Glomerular visceral epithelial cell (primary cell): ENCODE data around the gene SERF1B.
"Not testable (repeated sequence)": the region's sequence is repeated elsewhere in the genome, so short reads cannot be mapped to it uniquely, and the experiment has no call there.

ENCODE experiments used
- DNase-seq: peaks from one replicate; pipeline ENCODE4 v3.0.0-alpha.2; 2016; ENCODE audit errors: extremely low spot score

SERF1B gene

DNA sequence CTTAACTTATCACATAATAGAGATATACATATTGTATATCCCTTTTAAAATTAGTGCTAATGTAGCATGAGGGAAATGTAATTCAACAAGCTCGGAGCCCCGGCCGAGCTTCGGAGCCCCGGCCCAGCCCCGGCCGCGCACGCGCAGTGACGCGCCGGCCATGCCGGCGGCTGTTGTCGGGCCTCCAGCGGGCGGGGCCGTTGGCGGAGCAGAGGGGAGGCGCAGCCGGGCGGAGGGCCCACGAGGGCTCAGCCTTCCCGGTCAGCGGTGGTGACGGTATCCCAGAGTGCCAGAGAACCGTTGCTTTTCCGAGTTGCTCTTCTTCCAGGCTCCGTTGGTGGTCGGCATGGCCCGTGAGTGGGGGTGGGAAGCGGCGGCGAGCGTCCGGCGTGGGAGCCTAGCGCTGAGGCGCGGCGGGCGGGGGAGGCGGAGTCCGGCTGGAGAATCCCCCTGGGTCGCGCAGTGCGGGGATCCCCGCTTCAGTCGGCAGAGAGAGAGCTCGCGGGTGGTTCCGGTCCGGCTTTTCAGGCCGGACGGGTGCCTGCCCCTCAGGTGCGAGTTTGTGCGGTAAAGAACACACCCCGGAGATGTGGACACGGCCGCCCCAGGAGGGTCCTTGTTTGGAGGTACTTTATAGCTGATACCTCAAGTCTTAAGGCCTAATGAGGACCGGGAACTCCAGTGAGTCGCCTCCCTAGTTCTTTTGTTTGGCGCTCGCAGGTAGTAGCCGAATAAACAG, at the start of gene SERF1B:
Gene SERF1B (plus strand): TSS at position 146 of the 739 bp plus-strand sequence. CDS start 201 bp downstream, at position 347.
- DNase-seq, result not testable (repeated sequence)

DNA sequence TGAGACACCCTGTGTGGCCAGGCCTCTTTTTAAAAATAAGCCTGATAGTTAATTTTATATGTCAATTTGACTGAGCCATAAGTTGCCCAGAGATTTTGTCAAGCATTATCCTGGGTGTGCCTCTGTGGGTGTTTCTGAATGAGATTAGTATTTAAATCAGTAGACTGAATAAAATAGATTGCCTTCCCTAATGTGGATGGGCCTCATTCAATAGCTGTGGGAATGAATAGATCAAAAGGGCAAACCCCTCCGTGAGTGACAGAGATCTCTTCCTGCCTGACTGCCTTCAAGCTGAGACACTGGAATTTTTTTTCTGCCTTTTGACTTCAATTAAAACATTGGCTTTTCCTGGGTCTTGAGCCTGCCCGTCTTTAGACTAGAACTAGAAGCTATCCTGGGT, 33.3 kb upstream of the SERF1B start:
- not testable (repeated sequence) for DNase-seq

GRCh38 chr5:69995535-69995934, 29.5 kb upstream of the SERF1B start:
- not testable (repeated sequence) for DNase-seq

GRCh38 chr5:70020660-70021059, 4.4 kb upstream of the SERF1B start:
- not testable (repeated sequence) for DNase-seq

DNA sequence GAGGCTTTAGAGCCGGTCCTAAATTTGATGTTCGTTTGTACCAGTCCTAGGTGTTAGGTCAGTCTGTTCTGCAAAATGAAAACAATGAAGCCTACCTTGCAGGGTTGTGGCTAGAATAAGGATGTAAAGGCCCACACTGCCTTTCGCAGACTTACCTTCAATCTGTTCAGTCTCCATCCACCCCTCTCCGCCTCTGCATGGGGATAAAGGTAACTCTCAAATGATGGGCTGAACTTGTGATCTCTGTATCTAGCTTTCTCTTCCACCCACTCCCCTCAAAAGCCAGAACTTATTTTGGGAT, 744 bp downstream of the SERF1B start:
- DNase-seq, result not testable (repeated sequence)

GRCh38 chr5:70031204-70031603, 6.2 kb downstream of the SERF1B start:
- DNase-seq, result not testable (repeated sequence)

DNA sequence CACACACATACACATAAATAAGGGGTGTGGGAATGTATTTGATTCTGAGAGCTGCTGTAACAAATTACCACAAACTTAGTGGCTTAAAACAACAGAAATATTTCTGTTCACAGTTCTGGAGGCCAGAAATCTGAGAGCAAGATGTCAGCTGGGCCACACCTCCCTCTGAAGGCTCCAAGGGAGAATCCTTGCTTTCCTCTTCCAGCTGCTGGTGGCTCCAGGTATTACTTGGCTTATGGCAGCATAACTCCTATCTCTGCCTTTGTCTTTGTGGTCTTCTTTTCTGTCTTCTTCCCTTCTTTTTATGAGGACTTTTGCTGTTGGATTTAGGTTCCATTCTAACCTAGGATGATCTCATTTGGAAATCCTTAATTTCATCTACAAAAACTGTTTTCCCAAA, 16.4 kb downstream of the SERF1B start:
- DNase-seq, result not testable (repeated sequence)

GRCh38 chr5:70049790-70050142, 24.7 kb downstream of the SERF1B start:
- DNase-seq, result not testable (repeated sequence)

DNA sequence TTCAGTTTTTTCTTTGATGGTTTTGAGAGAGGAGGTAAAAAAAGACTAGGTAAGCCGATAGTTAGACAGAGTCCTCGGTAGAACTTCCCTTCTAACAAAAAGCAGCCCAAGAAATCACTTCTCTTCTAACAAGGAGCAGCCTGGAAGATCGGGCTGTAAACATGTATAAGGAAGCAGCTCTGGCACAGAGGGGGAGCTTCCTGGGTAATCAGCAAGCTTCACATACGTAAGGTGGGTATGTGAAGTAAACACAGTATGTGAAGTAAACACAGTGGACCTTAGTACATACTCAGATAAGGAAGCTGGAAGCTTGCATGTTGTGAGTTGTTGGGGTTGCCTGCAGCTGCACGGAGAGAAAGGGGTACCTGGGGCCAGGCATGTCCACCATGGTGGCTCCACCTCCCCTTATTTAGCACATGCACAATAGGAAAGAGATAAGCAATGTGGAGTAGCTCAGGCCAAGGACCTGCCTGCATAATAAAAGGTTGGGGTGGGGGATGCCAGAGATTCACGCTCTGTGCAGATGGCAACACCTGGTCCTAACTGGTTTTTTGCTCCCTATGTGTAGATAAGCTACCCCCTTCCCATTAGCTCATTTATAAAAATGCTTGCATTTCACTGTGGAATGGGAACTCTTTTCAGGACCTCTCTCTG, 31.4 kb downstream of the SERF1B start:
- DNase-seq, result not testable (repeated sequence)

DNA sequence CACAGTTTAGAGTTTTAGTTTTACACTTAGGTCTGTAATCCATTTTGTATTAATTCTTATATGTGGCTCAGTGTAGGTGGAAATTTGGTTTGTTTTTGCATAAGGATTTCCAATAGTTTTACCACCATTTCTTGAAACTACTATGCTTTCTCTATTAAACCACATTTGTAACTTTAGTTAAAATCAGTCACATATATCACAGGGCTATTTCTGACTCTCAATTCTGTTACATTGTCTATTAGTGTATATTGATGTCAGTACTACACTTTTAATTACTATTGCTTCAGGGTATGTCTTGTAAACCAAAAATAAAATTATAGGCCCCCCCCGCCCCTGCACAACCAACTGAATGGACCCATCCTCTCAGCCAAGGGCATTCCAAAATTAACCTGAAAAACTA, 32.1 kb downstream of the SERF1B start:
- DNase-seq, result not testable (repeated sequence)

DNA sequence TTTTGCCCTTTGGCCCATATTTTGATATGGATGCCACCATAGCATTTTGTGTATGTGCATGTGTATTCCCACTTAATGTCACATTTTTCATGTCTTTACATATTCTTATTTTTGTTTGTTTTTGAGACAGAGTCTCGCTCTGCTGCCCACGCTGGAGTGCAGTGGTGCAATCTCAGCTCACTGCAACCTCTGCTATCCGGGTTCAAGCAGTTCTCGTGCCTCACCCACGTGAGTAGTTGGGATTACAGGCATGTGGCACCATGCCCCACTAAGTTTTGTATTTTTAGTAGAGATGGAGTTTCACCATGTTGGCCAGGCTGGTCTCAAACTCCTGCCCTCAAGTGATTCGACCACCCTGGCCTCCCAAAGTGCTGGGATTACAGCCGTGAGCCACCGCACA, 52.6 kb downstream of the SERF1B start:
- DNase-seq, result not testable (repeated sequence)

DNA sequence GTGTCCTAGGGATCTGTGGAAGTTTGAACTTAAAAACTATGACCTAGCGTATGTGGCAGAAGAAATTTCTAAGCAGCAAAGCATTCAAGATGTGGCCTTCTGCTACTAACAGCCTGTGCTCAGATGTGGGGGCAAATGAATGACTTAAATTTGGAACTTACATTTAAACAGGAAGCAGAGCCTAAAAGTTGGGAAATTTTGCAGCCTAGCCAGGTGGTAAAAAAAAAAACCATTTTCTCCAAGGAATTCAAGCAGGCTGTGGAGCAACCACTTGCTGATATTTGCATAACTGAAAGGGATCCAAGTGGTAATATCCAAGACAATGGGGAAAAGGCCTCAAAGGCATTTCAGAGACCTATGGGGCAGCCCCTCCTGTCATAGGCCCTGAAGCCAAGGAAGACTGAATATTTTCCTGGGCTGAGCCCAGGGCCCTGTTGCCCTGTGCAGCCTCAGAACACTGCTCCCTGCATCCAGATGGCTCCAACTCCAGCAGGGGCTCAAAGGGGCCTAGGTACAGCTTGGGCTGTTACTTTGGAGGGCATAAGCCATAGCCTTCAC, 63.9 kb downstream of the SERF1B start:
- not testable (repeated sequence) for DNase-seq

DNA sequence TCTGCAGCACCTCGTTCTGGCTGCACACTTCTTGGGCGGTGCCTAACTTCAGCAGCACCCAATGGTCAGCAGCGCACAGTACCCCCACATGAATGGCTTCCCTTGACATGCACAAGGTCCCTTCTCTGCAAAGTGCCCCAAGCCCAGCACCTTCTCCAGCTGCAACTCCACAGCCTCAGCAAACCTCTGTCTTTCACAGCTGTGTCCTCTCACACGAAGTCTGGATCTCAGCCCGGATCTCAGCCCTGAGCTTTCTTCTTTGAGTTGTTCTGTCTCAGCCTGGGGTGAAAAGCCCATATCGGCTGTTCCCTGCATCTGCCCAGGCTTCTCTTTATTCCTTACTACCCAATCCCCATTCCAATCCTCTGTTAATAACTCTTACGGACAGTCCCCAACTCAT, 66.7 kb downstream of the SERF1B start:
- not testable (repeated sequence) for DNase-seq
